ENCODE results near the gene KIAA0753. TPM values are rescaled to one million over a fixed set of nuclear protein-coding genes. Genes with fewer than 3 reads are reported as not detected.

Gene KIAA0753
- total and polyA plus RNA-seq, 9 of the 15 experiments (the other 6 are each of a cell fraction or from before 2014, with no cell fraction given) = 2.0 to 9.0 (median 6.9) TPM

DNA sequence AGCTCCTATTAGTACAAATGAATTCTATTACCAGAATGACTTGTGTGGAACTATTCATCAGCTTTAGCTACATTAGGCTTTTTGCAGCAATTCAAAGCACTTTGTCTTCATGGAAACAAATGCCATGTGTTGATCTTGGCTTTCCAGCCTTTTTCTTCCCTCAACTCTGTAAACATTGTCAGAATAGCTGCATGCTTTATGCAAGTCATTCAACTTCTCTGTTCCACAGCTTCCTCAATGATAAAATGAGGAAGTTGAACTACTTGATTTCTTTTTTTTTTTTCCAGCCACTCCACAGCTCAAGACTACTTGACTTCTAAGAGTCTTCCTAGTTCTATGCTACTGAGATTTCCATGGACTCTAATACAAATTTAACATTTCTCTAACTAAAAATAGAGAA lies 41.1 kb downstream of the KIAA0753 start (continued):
- TF ChIP-seq PRMT5 (CRISPR knock-in tag; IDR thresholded peaks at IDR 0.05) = no peak
- TF ChIP-seq BCL6 (CRISPR knock-in tag; IDR thresholded peaks at IDR 0.05) = no peak
- peak; percentile 70; the same call in 1 of the 2 replicates for TF ChIP-seq SPI1 (IDR thresholded peaks at IDR 0.05; ENCODE audit: borderline replicate concordance, low read depth, low read length)
- TF ChIP-seq ZNF75A (CRISPR knock-in tag; IDR thresholded peaks at IDR 0.05) = no peak
- no peak for TF ChIP-seq HNRNPLL (IDR thresholded peaks at IDR 0.05; ENCODE audit: low read depth, low read length, poor library complexity, severe bottlenecking)
- no peak for TF ChIP-seq ZNF77 (CRISPR knock-in tag; IDR thresholded peaks at IDR 0.05)
- no peak for TF ChIP-seq NFATC3 (IDR thresholded peaks at IDR 0.05)
- TF ChIP-seq ZNF174 (CRISPR knock-in tag; IDR thresholded peaks at IDR 0.05) = no peak
- TF ChIP-seq CBX1 (IDR thresholded peaks at IDR 0.05; ENCODE audit: low read depth) = no peak
- TF ChIP-seq, protein P1, sequence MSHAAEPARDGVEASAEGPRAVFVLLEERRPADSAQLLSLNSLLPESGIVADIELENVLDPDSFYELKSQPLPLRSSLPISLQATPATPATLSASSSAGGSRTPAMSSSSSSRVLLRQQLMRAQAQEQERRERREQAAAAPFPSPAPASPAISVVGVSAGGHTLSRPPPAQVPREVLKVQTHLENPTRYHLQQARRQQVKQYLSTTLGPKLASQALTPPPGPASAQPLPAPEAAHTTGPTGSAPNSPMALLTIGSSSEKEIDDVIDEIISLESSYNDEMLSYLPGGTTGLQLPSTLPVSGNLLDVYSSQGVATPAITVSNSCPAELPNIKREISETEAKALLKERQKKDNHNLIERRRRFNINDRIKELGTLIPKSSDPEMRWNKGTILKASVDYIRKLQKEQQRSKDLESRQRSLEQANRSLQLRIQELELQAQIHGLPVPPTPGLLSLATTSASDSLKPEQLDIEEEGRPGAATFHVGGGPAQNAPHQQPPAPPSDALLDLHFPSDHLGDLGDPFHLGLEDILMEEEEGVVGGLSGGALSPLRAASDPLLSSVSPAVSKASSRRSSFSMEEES (CRISPR knock-in tag; IDR thresholded peaks at IDR 0.05) = no peak
- TF ChIP-seq ZNF444 (CRISPR knock-in tag; IDR thresholded peaks at IDR 0.05) = no peak
- TF ChIP-seq ZBTB8A (IDR thresholded peaks at IDR 0.05; ENCODE audit: partially characterized antibody) = no peak
- TF ChIP-seq FOXA3 (CRISPR knock-in tag; conservative IDR thresholded peaks at IDR 0.05 in 1 of 2, IDR thresholded peaks at IDR 0.05 in 1 of 2) = peak in 1 of 2 experiments; percentile 35; a peak in 1 of 4 replicates
- peak; percentile 56; the same call in 1 of the 2 replicates for TF ChIP-seq SMARCA4 (IDR thresholded peaks at IDR 0.05)
- TF ChIP-seq ZNF584 (CRISPR knock-in tag; IDR thresholded peaks at IDR 0.05; ENCODE audit: low read depth) = no peak
- no peak for TF ChIP-seq ZNF143 (CRISPR knock-in tag; IDR thresholded peaks at IDR 0.05)
- TF ChIP-seq MAFF (IDR thresholded peaks at IDR 0.05; ENCODE audit: low read length) = peak; percentile 69
- TF ChIP-seq TEAD1 (CRISPR knock-in tag; IDR thresholded peaks at IDR 0.05) = no peak
- TF ChIP-seq, protein P2, sequence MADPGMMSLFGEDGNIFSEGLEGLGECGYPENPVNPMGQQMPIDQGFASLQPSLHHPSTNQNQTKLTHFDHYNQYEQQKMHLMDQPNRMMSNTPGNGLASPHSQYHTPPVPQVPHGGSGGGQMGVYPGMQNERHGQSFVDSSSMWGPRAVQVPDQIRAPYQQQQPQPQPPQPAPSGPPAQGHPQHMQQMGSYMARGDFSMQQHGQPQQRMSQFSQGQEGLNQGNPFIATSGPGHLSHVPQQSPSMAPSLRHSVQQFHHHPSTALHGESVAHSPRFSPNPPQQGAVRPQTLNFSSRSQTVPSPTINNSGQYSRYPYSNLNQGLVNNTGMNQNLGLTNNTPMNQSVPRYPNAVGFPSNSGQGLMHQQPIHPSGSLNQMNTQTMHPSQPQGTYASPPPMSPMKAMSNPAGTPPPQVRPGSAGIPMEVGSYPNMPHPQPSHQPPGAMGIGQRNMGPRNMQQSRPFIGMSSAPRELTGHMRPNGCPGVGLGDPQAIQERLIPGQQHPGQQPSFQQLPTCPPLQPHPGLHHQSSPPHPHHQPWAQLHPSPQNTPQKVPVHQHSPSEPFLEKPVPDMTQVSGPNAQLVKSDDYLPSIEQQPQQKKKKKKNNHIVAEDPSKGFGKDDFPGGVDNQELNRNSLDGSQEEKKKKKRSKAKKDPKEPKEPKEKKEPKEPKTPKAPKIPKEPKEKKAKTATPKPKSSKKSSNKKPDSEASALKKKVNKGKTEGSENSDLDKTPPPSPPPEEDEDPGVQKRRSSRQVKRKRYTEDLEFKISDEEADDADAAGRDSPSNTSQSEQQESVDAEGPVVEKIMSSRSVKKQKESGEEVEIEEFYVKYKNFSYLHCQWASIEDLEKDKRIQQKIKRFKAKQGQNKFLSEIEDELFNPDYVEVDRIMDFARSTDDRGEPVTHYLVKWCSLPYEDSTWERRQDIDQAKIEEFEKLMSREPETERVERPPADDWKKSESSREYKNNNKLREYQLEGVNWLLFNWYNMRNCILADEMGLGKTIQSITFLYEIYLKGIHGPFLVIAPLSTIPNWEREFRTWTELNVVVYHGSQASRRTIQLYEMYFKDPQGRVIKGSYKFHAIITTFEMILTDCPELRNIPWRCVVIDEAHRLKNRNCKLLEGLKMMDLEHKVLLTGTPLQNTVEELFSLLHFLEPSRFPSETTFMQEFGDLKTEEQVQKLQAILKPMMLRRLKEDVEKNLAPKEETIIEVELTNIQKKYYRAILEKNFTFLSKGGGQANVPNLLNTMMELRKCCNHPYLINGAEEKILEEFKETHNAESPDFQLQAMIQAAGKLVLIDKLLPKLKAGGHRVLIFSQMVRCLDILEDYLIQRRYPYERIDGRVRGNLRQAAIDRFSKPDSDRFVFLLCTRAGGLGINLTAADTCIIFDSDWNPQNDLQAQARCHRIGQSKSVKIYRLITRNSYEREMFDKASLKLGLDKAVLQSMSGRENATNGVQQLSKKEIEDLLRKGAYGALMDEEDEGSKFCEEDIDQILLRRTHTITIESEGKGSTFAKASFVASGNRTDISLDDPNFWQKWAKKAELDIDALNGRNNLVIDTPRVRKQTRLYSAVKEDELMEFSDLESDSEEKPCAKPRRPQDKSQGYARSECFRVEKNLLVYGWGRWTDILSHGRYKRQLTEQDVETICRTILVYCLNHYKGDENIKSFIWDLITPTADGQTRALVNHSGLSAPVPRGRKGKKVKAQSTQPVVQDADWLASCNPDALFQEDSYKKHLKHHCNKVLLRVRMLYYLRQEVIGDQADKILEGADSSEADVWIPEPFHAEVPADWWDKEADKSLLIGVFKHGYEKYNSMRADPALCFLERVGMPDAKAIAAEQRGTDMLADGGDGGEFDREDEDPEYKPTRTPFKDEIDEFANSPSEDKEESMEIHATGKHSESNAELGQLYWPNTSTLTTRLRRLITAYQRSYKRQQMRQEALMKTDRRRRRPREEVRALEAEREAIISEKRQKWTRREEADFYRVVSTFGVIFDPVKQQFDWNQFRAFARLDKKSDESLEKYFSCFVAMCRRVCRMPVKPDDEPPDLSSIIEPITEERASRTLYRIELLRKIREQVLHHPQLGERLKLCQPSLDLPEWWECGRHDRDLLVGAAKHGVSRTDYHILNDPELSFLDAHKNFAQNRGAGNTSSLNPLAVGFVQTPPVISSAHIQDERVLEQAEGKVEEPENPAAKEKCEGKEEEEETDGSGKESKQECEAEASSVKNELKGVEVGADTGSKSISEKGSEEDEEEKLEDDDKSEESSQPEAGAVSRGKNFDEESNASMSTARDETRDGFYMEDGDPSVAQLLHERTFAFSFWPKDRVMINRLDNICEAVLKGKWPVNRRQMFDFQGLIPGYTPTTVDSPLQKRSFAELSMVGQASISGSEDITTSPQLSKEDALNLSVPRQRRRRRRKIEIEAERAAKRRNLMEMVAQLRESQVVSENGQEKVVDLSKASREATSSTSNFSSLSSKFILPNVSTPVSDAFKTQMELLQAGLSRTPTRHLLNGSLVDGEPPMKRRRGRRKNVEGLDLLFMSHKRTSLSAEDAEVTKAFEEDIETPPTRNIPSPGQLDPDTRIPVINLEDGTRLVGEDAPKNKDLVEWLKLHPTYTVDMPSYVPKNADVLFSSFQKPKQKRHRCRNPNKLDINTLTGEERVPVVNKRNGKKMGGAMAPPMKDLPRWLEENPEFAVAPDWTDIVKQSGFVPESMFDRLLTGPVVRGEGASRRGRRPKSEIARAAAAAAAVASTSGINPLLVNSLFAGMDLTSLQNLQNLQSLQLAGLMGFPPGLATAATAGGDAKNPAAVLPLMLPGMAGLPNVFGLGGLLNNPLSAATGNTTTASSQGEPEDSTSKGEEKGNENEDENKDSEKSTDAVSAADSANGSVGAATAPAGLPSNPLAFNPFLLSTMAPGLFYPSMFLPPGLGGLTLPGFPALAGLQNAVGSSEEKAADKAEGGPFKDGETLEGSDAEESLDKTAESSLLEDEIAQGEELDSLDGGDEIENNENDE (IDR thresholded peaks at IDR 0.05; ENCODE audit: low read depth, low read length) = no peak

Measured in K562 (cell line).